BJ (cell line): ENCODE measurements around the gene NCK2. TPM values are rescaled to one million over a fixed set of nuclear protein-coding genes. Genes with fewer than 3 reads are reported as not detected.

ENCODE experiments used
- CTCF ChIA-PET: fragments of 350-600 bp; formaldehyde crosslinking; extraction: SDS; loops from one replicate; lab custom pipeline; 2021; ENCODE audit warnings: antibody characterized with exemption, inconsistent platforms; lab: Yijun Ruan, JAX
- POLR2A ChIA-PET: fragments of 300-600 bp; sonication (Branson Sonifier 250); formaldehyde crosslinking; extraction: SDS; loops from one replicate; lab custom pipeline; 2021; ENCODE audit warnings: antibody characterized with exemption; lab: Charles Lee
- DNase-seq: peaks from one replicate; pipeline ENCODE4 v3.0.0-alpha.2; 2011; ENCODE audit warnings: low read depth
- H3K27me3 ChIP-seq: 2 replicates; pipeline ENCODE4 v1.6.0; 2011; ENCODE audit warnings: low read length; ENCODE audit not compliant: control insufficient read depth, insufficient read depth
- H3K36me3 ChIP-seq: 2 replicates; pipeline ENCODE4 v1.5.1; 2011; ENCODE audit warnings: low read length; ENCODE audit not compliant: control insufficient read depth, insufficient read depth
- H3K4me3 ChIP-seq: 2 replicates; pipeline ENCODE4 v1.5.1; 2011; ENCODE audit warnings: low read depth, mild to moderate bottlenecking, control low read depth, low read length
- CTCF ChIP-seq: IDR thresholded peaks from 2 replicates; pipeline ENCODE4 v1.5.1; 2011; ENCODE audit warnings: low read depth, mild to moderate bottlenecking, control low read depth, inconsistent platforms, low read length, moderate library complexity; ENCODE audit not compliant: insufficient read depth
- polyA plus RNA-seq: library from polyadenylated mRNA; depleted of rRNA; stranded (reverse); fragments of >200 nt; gene quantifications from 2 replicates; pipeline ENCODE4 v1.2.3, GENCODE V29; 2011

Gene NCK2
- polyA plus RNA-seq, 1 experiment = 32.9 TPM

GRCh38 chr2:105924932-105925331, 180.2 kb downstream of the NCK2 start:
- no peak overlapping the region for H3K4me3 ChIP-seq
- no peaks in the 10 kb centered on the region for H3K27me3 ChIP-seq
- no peak for TF ChIP-seq CTCF
- H3K36me3 ChIP-seq = no peaks in the 10 kb centered on the region
- ChIA-PET POLR2A (no interaction called here), CTCF (no interaction called here)
- no peak for DNase-seq

- no peak for TF ChIP-seq CTCF
- Histone ChIP-seq H3K4me3 (no peak overlapping the region), H3K27me3 (no peaks in the 10 kb centered on the region), H3K36me3 (no peaks in the 10 kb centered on the region)
- ChIA-PET CTCF (no interaction called here), POLR2A (no interaction called here)
- no peak for DNase-seq
Observed at GRCh38 chr2:105925390-105925789, 180.7 kb downstream of the NCK2 start.

GRCh38 chr2:105926960-105927678, 182.4 kb downstream of the NCK2 start:
- Histone ChIP-seq H3K27me3 (no peaks in the 10 kb centered on the region), H3K4me3 (no peak overlapping the region), H3K36me3 (no peaks in the 10 kb centered on the region)
- CTCF ChIA-PET = interaction anchor here (1.0 kb wide), 1 partner anchor 17 kb away, joined by 3 read pairs; no protein-coding TSS in a partner anchor
- no peak for DNase-seq
- POLR2A ChIA-PET = no interaction called here
- TF ChIP-seq CTCF = no peak

- no peak for TF ChIP-seq CTCF
- CTCF ChIA-PET = no interaction called here
- no peak overlapping the region for H3K4me3 ChIP-seq
- no peaks in the 10 kb centered on the region for H3K36me3 ChIP-seq
- no peak for DNase-seq
- POLR2A ChIA-PET = no interaction called here
- no peaks in the 10 kb centered on the region for H3K27me3 ChIP-seq
Observed at GRCh38 chr2:105928086-105928485, 183.4 kb downstream of the NCK2 start.

- Histone ChIP-seq H3K27me3 (no peaks in the 10 kb centered on the region), H3K36me3 (no peaks in the 10 kb centered on the region), H3K4me3 (no peak overlapping the region)
- ChIA-PET POLR2A (no interaction called here), CTCF (no interaction called here)
- no peak for TF ChIP-seq CTCF
- DNase-seq = no peak
Observed at GRCh38 chr2:105928563-105928962, 183.9 kb downstream of the NCK2 start.
